Measurements from ENCODE around the gene GLRA3.
"Not testable (repeated sequence)": the region's sequence is repeated elsewhere in the genome, so short reads cannot be mapped to it uniquely, and the experiment has no call there.

GLRA3 gene

DNA sequence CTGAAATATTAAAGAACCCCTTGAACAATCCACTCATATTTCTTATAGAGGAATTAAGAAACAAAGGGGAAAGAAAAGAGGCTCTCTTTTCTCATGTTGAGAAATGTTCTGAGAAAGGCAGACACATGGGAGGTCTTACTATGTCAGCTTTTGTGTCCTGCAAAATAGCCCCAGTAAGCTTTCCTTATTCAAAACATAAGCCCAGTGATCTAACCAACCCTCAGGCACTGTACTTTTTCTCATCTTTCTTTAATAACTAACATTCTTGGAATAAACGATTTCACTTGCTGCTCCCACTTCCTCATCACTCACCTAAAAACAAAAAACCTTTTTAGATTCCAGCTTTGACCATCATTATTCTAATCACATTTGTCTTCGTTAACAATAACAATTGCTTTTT, 115.9 kb downstream of the GLRA3 start:
- DNase-seq (ENCODE audit: low read depth): no peak

DNA sequence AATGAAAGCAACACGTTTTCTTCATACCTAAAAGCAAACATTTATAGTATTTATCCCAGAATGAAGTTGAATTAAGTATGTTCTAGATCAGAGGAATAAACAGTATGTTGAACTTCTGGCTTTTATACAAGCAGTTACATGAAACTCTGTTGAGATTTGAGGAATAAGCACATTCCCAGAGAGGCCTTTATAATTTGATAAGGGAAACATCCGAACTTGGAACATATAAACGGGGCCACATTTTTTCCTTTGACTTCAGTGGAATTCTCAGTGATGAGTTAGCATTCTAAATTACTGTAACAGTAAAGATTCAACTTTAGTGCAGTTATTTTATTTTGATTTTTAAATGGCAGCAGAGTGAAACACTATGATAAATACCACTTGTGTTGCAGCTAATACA, 119.5 kb downstream of the GLRA3 start:
- no peak for DNase-seq (ENCODE audit: low read depth)

DNA sequence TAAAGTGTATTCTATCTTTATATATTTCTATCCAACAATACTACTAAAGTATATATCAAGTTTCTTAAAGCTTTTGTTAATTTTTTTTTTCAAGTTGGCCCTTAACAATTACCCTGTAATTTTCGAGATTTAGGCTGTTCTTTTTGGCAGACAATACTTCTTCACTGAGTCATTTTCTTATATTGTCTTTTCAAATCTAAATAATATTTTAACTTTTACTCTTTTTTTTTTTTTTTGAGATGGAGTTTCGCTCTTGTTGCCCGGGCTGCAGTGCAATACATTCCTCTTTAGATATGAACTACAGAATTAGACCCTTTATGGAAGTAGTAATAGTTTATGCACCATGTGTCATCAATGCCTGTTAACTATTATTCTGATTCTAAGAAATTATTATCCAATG, 120.7 kb downstream of the GLRA3 start:
- DNase-seq (ENCODE audit: low read depth): no peak

DNA sequence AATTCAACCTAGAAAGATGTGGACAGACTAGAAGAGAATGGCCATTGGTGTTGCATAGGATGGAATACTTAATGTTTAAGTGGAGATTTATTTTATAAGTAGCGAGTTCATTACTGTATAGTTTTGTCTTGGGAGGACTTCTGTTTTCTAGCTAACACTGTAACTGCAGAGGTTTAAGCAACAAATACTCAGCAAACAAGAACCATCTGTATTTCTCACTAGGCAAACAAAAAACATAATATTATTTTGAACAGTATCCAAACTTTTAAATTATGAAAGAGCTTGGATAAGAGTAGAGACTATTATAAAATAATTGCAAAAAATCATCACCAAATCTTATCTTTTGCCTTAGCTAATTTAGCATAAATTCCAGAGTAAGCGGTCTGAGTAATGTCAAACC, 121.1 kb downstream of the GLRA3 start:
- DNase-seq (ENCODE audit: low read depth): no peak

DNA sequence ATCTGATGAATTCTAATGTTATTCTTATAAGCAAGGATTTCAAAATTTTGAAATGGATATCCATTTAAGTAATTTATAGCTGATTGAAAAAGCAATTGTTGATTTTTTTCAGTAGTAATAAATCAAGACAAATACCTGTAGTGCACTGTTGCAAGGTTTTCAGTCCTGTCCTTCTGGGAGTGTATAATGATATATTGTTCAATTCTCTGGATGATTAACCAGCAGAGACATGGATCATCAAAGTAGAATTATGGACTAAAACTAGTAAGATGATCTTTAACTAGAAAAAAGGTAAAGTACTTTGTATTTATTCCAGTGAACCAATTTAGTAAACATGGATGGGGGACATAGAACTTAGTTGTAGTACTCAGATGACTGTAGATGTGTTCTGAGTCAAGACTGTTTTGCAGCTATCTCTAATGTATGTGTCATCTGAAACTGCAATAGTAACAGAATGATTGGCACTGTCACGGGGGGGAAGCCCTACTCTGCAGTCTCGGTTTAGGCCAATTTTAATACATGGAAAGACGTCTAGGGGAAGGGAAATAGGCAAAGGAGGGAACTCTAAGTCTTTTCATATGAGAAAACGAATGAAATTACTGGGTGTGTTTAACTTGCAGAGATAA, 121.9 kb downstream of the GLRA3 start:
- DNase-seq (ENCODE audit: low read depth): no peak

DNA sequence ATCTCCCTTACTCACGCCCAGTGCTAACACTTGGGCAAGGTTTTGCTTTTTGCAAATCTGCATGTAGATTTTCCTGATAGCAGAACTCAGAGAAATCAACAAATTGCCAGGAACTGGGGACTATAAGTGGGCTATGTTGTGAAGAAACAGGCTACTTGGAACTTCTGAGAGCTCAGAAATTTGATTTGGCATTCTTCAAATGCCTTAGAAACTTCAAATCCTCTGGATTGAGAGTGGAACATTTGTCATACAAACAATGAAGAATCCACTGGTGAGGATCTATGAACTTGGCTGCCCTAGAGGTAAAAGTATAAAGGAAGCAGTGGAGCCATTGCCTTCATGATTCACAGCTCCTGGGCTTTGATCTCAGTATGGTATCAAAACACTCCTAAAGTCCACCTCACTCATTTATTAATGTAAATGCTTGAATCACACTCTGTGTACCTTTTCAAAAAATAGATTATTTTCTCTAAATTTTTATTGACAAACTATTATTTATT, 126.0 kb downstream of the GLRA3 start:
- DNase-seq (ENCODE audit: low read depth): no peak

DNA sequence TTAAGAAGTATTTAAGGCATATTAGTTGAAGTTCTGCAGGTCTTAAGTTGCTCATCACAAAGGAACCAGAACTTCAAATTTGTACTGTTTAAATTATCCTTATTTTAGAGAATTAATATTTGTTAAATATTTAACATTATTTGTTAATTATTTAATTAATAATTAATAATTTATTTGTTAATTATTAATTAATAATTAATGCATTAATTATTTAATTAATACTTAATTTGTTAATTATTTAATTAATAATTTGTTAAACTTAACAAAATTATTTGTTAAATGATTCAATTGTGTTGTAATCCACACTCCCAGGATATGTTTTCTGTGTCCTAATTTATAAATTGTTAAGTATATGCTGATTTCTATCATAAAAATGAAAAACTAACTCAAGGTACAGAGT, 129.4 kb downstream of the GLRA3 start:
- no peak for DNase-seq (ENCODE audit: low read depth)

DNA sequence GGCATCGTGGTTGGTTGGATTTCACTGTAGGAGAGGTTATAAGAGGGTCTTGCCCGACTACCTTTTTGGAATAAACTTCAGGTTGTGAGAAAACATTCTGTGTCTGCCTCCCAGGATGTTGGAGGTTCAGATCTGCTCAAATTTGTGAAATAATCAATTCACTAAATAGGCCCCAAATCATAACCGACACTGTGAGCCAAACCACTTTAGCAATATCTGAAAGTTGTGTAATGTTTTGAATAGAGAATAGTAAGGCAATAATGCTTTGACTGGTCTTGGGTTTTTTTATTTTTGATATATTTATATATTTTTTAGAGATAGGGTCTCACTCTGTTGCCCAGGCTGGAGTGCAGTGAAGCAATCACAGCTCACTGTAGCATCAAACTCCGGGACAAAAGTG, 131.2 kb downstream of the GLRA3 start:
- no peak for DNase-seq (ENCODE audit: low read depth)

DNA sequence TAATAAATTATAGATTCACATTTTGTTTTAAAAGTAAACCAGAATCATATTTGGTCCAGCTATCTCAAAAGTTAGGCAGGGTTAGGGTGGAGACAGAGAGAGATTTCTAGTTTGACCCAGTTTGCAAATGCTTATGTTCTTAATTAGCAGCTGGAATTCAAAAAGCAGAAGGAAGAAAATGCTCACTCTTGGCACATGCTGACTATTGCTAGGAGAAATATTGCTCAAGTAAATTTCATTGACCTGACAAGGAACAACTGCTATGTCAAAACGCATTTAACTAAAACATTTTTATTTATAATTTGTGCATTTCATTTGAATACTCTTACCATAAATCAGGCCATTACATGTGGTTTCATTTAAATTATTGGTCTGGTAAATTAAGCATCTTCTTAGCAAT, 131.8 kb downstream of the GLRA3 start:
- DNase-seq (ENCODE audit: low read depth): no peak

DNA sequence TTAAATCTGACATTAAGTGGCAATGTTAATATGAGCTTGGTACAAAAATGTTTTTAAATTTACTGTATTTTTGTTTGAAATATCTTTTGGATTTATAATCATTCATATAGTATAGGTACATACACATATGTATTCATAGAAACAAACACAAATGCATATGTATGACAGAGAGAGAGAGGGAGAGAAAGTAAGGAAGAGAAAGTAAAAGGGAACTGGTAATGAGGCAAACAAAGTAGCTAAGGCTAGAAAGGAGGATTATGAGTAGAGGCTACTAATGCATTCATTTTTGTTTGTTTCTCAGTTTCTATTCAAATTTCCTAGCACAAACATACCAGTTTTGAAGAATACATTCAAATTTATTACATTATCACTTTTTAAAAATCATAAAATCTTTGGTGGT, 132.4 kb downstream of the GLRA3 start:
- no peak for DNase-seq (ENCODE audit: low read depth)

DNA sequence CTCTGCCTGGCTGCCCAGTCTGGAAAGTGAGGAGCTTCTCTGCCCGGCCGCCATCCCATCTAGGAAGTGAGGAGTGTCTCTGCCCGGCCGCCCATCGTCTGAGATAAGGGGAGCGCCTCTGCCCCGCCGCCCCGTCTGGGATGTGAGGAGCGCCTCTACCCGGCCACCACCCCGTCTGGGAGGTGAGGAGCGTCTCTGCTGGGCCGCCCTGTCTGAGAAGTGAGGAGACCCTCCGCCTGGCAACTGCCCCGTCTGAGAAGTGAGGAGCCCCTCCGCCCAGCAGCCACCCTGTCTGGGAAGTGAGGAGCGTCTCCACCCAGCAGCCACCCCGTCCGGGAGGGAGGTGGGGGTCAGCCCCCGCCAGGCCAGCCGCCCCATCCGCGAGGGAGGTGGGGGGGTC, 137.2 kb downstream of the GLRA3 start:
- DNase-seq (ENCODE audit: low read depth): not testable (repeated sequence)

DNA sequence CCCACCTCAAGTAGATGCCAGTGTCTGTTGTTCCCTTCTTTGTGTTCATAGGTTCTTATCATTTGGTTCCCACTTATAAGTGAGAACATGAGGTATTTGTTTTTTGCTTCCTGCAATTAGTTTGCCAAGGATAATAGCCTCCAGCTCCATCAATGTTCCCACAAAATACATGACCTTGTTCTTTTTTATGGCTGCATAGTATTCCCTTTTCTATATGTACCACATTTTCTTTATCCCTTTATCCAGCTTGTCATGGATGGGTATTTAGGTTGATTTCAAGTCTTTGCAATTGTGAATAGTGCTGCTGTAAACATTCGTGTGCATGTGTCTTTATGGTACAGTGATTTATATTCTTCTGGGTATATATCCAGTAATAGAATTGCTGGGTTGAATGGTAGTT, 138.4 kb downstream of the GLRA3 start:
- DNase-seq (ENCODE audit: low read depth): no peak

DNA sequence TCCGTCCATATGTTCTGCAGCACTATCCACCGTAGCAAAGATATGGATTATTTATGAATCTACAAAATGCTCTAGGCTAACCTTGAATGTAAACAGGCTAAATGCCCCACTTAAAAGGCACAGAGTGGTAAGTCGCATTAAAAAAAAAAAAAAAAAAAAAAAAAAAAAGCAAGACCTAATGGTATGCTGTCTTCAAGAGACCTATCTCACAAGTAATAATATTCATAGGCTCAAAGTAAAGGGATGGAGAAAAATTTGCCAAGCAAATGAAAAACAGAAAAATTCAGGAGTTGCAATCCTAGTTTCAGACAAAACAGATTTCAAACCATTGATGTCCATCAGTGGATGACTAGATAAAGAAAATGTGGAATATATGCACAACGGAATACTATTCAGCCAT, 139.4 kb downstream of the GLRA3 start:
- no peak for DNase-seq (ENCODE audit: low read depth)

DNA sequence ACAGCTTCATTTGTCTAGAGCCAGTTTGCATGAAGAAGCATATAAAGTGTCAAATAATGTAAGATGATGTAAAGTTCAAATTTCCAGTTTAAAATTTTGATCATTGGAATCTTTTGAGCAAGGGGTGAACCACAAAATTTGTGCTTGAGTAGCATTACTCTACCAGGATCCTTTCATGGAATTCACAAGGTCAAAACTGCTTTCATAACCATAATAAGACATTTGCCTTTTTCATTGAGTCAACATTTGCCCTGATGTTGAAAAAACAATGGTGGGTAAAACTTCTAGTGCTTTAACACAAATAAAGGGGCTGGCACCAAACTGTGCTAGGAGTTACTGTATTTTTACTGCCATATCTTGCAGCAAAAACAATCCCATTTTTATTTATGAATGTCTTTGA, 142.2 kb downstream of the GLRA3 start:
- DNase-seq (ENCODE audit: low read depth): no peak

DNA sequence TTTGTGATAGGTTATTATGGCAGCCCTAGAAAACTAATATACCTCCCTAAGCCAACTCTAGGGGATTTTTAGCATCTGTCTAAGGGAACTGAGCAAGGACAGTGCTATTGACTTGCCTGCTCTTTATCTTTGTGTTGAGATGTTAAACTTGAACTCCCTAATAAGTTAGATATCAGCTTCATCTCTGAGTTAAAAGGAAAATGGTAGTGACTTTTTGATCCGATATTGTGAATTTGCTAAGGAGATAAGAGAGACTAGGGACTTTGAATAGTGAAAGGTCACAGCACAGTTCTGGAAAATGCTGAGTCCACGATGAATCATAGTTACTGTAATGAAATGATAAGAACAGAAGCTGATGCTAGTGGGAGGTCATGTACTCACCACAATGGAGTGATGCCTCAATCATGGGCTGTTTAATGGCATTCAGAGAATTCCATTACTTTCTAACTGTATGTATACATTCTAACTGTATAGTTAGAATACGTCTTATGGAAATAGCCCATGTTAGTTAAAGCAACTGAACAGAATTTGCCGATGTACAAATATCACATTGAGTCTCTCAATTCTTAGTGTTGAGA, 147.2 kb downstream of the GLRA3 start:
- peak; percentile 3 for DNase-seq (ENCODE audit: low read depth)

DNA sequence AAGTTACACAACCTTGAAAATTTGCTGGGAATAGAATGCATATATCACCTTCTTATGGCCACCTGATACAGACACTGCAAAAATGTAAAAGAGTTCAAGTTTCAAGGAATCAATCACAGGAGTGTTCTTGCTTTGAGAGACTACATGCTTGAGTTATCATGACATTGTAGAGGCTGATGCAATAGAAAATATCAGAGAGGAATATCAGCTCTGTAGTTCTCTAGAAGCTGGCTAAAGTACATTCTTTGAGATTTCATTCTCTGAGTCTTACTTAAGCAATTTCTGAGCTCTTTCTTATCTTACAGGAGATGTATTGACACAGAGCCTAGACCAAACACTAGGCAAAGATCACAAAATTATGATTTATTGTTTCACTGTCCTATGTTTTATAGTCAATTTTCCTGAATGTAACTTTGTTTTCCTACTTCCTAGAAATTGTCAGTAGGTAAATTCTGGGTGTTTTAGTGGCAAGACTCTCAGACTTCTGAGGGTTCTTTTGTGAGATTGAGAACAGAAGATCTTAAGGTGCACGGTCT, 154.7 kb downstream of the GLRA3 start:
- DNase-seq (ENCODE audit: low read depth): no peak

DNA sequence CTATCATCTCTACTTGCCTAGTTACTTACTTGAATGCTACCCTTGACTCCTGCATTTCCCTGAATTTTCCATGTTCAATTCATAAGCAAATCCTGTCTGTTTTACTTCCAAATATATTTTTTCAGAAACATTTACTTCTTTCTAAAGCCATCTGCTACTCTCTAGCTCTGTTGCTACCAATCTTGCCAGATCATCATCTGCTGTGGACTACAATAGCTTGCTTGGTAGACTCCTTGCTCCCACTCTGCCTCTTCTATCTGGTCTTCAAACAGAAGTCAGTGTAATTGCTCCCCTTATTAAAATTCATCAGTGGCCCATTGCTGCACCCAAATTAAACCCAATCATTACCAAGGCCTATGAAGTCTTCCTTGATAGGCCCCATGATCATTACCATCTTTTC, 155.2 kb downstream of the GLRA3 start:
- no peak for DNase-seq (ENCODE audit: low read depth)

DNA sequence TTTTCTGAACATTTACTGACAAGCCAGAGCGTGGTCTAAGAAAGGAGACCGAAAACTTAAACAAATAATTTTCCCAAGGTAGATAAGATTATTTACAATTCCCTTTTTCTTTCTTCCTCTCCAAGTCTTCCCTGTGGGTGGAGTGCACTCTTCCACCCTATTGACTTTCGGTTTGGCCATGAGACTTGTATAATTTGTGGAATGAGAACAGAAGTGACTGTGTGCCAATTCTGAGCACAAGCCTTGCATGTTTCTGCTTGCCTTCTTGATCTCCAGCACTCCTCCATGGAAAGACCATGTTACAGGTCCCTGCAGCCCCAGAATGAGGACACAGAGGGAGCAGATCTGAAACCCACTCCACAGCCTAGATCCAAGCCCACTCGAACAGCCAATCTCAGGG, 156.8 kb downstream of the GLRA3 start:
- no peak for DNase-seq (ENCODE audit: low read depth)

DNA sequence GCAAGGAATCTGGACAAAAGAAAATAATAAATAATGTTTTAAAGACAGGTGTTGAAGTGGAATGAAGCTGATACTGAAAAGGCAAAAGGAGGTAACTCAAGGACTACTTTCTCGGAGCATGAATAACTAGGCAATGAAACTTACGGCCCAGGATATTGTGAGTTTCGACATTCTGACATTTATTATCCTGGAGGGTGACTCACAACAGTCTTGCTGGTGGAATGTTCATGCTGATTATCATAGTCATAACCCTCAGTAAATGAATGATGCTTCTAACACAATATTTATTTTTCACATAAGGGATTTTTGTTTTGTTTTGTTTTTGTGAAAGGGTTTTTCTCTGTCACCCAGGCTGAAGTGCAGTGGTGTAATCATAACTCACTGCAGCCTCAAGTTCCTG, 159.8 kb downstream of the GLRA3 start:
- peak; percentile 67 for DNase-seq (ENCODE audit: low read depth)

DNA sequence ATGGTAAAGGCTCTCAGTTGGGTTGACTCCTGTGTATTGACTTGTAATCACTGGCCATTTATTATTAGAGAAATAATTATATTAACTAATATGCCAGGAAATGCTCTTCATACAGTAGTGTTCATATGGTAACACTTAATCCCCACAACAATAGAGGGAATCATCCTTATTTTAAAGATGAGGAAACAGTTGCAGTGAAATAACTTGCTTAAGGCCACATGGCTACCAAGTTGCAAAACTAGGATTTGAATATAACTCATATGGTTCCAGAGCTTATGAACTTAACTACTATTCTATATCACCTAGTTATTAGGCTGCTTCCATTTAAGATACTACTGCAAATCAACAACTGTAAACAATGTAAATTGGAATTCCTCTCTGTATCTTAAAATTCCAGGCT, 163.2 kb downstream of the GLRA3 start:
- DNase-seq (ENCODE audit: low read depth): no peak

DNA sequence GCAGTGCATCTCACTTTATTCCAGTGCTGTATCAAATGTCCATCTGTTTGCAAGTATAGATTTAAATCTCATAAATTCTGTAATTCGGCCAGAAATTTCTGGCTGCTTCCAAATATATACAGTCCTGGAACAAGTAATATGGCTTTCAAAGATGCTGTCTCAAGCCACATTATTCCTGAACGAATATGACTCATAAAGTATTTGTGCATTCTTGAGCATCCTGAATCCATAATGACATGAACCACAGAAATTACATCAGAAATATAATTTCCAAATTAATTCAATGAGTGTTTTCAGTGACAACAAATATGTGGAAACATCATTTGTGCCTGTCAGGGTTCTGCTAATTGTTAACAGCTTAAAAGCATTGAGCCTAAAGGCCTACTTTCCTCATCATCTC, 165.8 kb downstream of the GLRA3 start:
- DNase-seq (ENCODE audit: low read depth): no peak

DNA sequence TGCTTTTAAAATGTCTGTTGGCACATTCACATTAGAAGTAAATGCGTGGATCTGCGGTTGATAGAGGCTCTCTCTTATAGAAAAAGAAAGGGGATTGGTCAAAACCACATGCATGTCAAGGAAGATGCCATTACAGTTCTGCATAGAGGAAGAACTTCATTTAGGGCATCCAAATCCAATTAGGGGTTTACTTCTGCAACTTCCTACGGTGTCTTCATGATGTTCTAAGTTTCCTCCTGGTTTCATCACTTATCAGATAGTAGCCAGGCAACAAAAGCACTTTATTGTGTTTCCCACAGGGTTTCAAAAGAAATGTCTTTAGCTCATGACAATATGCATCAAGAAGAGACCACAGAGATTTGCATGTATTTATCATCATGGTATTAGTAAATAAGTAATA, 170.8 kb downstream of the GLRA3 start:
- no peak for DNase-seq (ENCODE audit: low read depth)

DNA sequence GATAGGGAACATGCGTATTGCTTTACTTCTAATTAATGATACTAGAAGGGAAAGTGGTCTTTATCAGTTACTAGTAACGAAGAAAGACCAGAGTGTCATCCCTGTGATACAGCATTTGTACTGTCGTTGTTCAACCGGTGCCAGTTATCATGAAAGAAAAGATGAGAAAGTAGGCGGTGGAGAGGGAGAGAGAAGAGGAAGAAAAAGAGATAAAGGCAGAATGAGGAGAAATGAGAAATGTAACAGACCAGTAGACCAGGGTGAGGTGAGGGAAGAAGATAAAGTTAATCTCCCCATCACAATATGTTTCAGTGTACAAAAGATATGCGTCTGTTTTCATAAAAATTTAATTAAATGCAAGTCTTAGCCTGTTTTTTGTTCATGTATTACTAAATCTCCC, 171.6 kb downstream of the GLRA3 start:
- DNase-seq (ENCODE audit: low read depth): no peak

DNA sequence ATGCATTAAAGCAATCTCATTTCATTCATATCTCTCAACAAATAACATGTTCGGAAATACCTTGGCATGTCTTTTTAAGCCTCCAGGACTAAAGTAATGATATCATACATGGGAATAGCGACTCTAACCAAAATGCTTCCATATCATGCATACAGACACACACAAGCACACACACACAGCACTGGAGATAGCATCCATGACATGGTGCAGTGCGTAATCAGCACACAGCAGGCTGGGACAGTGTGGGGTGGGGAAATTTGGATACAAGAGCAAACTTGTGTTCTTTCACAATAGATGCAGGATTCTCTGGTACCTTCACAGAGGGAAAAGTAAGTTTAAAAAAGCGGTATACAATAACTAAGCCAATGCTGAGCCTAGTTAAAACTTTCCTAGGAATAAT, 174.4 kb downstream of the GLRA3 start:
- no peak for DNase-seq (ENCODE audit: low read depth)
